ENCODE results near the gene PTPN21. TPM values are rescaled to one million over a fixed set of nuclear protein-coding genes. Genes with fewer than 3 reads are reported as not detected.
A peak's percentile ranks its signal among the peaks of the same experiment; 100 is the strongest.

PTPN21 gene
- total and polyA plus RNA-seq, 4 experiments from 2014 or later = not detected

GRCh38 chr14:88424573-88424972, 130.2 kb downstream of the PTPN21 start:
- Histone ChIP-seq H3K9me3 (ENCODE audit: control insufficient read depth in 1 of 2, low read length in 2 of 2) (no peaks in the 10 kb centered on the region), H3K27ac (ENCODE audit: low read depth, low read length) (no peak overlapping the region), H3K27me3 (ENCODE audit: insufficient read depth, low read length) (no peaks in the 10 kb centered on the region), H3K4me1 (ENCODE audit: insufficient read depth, low read length) (no peaks in the 10 kb centered on the region), H3K36me3 (ENCODE audit: insufficient read depth, low read length) (no peaks in the 10 kb centered on the region), H3K4me3 (ENCODE audit: low read length in 2 of 2) (no peak overlapping the region)
- no peak for DNase-seq
- Mint-ChIP-seq H3K27ac (no peak overlapping the region), H3K9me3 (peaks cover 0 to 2% (median 0%) of the 10 kb centered on the region in 8 donors), H3K27me3 (no peaks in the 10 kb centered on the region), H3K4me3 (no peak overlapping the region), H3K4me1 (no peaks in the 10 kb centered on the region), H3K36me3 (peaks cover 2 to 17% of the 10 kb centered on the region in 2 donors)
- POLR2A ChIA-PET (ENCODE audit: partially characterized antibody) = interaction anchor here (0.7 kb wide), 1 partner anchor 138 kb away, joined by 3 read pairs; no protein-coding TSS in a partner anchor
- CTCF ChIA-PET (ENCODE audit: partially characterized antibody) = no interaction called here
- intact Hi-C loops (cut with micrococcal nuclease) = no loop called here

- no peaks in the 10 kb centered on the region for H3K4me1 Mint-ChIP-seq
- H3K4me3 ChIP-seq (ENCODE audit: low read length in 2 of 2) = no peak overlapping the region
- DNase-seq = no peak
- no peaks in the 10 kb centered on the region for H3K9me3 ChIP-seq (ENCODE audit: control insufficient read depth in 1 of 2, low read length in 2 of 2)
- ChIA-PET CTCF (ENCODE audit: partially characterized antibody) (no interaction called here), POLR2A (ENCODE audit: partially characterized antibody) (no interaction called here)
- H3K36me3 ChIP-seq (ENCODE audit: insufficient read depth, low read length) = no peaks in the 10 kb centered on the region
- peaks cover 2 to 20% of the 10 kb centered on the region in 2 donors for H3K36me3 Mint-ChIP-seq
- H3K4me1 ChIP-seq (ENCODE audit: insufficient read depth, low read length) = no peaks in the 10 kb centered on the region
- peak overlapping the region in 1 of 7 donors; percentile 12 for H3K27ac Mint-ChIP-seq
- no peak overlapping the region for H3K27ac ChIP-seq (ENCODE audit: low read depth, low read length)
- peaks cover 0 to 7% (median 2%) of the 10 kb centered on the region in 8 donors for H3K9me3 Mint-ChIP-seq
- intact Hi-C loops (cut with micrococcal nuclease) = no loop called here
- H3K27me3 Mint-ChIP-seq = no peaks in the 10 kb centered on the region
- H3K4me3 Mint-ChIP-seq = no peak overlapping the region
- no peaks in the 10 kb centered on the region for H3K27me3 ChIP-seq (ENCODE audit: insufficient read depth, low read length)
These were observed 131.7 kb downstream of the PTPN21 start for GRCh38 chr14:88422919-88423650.

GRCh38 chr14:88422047-88422446, 132.8 kb downstream of the PTPN21 start:
- H3K27ac ChIP-seq (ENCODE audit: low read depth, low read length) = no peak overlapping the region
- no peak for DNase-seq
- H3K4me3 ChIP-seq (ENCODE audit: low read length in 2 of 2) = no peak overlapping the region
- H3K4me3 Mint-ChIP-seq = no peak overlapping the region
- ChIA-PET CTCF (ENCODE audit: partially characterized antibody) (no interaction called here), POLR2A (ENCODE audit: partially characterized antibody) (no interaction called here)
- H3K4me1 ChIP-seq (ENCODE audit: insufficient read depth, low read length) = no peaks in the 10 kb centered on the region
- peaks cover 11 to 30% of the 10 kb centered on the region in 2 donors for H3K36me3 Mint-ChIP-seq
- no peaks in the 10 kb centered on the region for H3K27me3 Mint-ChIP-seq
- H3K27me3 ChIP-seq (ENCODE audit: insufficient read depth, low read length) = no peaks in the 10 kb centered on the region
- intact Hi-C loops (cut with micrococcal nuclease) = no loop called here
- H3K4me1 Mint-ChIP-seq = no peaks in the 10 kb centered on the region
- peaks cover 0 to 17% (median 11%) of the 10 kb centered on the region in 8 donors for H3K9me3 Mint-ChIP-seq
- no peak overlapping the region for H3K27ac Mint-ChIP-seq
- H3K9me3 ChIP-seq (ENCODE audit: control insufficient read depth in 1 of 2, low read length in 2 of 2) = no peaks in the 10 kb centered on the region
- H3K36me3 ChIP-seq (ENCODE audit: insufficient read depth, low read length) = no peaks in the 10 kb centered on the region

- H3K9me3 ChIP-seq (ENCODE audit: control insufficient read depth in 1 of 2, low read length in 2 of 2) = no peaks in the 10 kb centered on the region
- Mint-ChIP-seq H3K27ac (no peak overlapping the region), H3K4me1 (no peaks in the 10 kb centered on the region), H3K4me3 (no peak overlapping the region), H3K36me3 (peaks cover 11 to 34% of the 10 kb centered on the region in 2 donors), H3K27me3 (no peaks in the 10 kb centered on the region), H3K9me3 (peaks cover 0 to 19% (median 11%) of the 10 kb centered on the region in 8 donors)
- no peak overlapping the region for H3K27ac ChIP-seq (ENCODE audit: low read depth, low read length)
- DNase-seq = no peak
- intact Hi-C loops (cut with micrococcal nuclease) = no loop called here
- H3K36me3 ChIP-seq (ENCODE audit: insufficient read depth, low read length) = no peaks in the 10 kb centered on the region
- ChIA-PET CTCF (ENCODE audit: partially characterized antibody) (no interaction called here), POLR2A (ENCODE audit: partially characterized antibody) (no interaction called here)
- H3K4me1 ChIP-seq (ENCODE audit: insufficient read depth, low read length) = no peaks in the 10 kb centered on the region
- no peaks in the 10 kb centered on the region for H3K27me3 ChIP-seq (ENCODE audit: insufficient read depth, low read length)
- no peak overlapping the region for H3K4me3 ChIP-seq (ENCODE audit: low read length in 2 of 2)
These were observed 133.5 kb downstream of the PTPN21 start for GRCh38 chr14:88421286-88421685.

GRCh38 chr14:88420187-88420586, 134.6 kb downstream of the PTPN21 start:
- Mint-ChIP-seq H3K36me3 (peaks cover 19 to 41% of the 10 kb centered on the region in 2 donors), H3K9me3 (peaks cover 3 to 28% (median 20%) of the 10 kb centered on the region in 8 donors), H3K27me3 (no peaks in the 10 kb centered on the region), H3K4me3 (no peak overlapping the region), H3K4me1 (no peaks in the 10 kb centered on the region), H3K27ac (no peak overlapping the region)
- Histone ChIP-seq H3K27me3 (ENCODE audit: insufficient read depth, low read length) (no peaks in the 10 kb centered on the region), H3K4me1 (ENCODE audit: insufficient read depth, low read length) (no peaks in the 10 kb centered on the region), H3K9me3 (ENCODE audit: control insufficient read depth in 1 of 2, low read length in 2 of 2) (peaks cover 0 to 3% of the 10 kb centered on the region in 2 donors), H3K27ac (ENCODE audit: low read depth, low read length) (no peak overlapping the region), H3K4me3 (ENCODE audit: low read length in 2 of 2) (no peak overlapping the region), H3K36me3 (ENCODE audit: insufficient read depth, low read length) (no peaks in the 10 kb centered on the region)
- intact Hi-C loops (cut with micrococcal nuclease) = no loop called here
- POLR2A ChIA-PET (ENCODE audit: partially characterized antibody) = no interaction called here
- no peak for DNase-seq
- CTCF ChIA-PET (ENCODE audit: partially characterized antibody) = no interaction called here

GRCh38 chr14:88417594-88417993, 137.2 kb downstream of the PTPN21 start:
- H3K36me3 ChIP-seq (ENCODE audit: insufficient read depth, low read length) = no peaks in the 10 kb centered on the region
- H3K27me3 Mint-ChIP-seq = no peaks in the 10 kb centered on the region
- no peaks in the 10 kb centered on the region for H3K4me1 Mint-ChIP-seq
- no peaks in the 10 kb centered on the region for H3K27me3 ChIP-seq (ENCODE audit: insufficient read depth, low read length)
- POLR2A ChIA-PET (ENCODE audit: partially characterized antibody) = no interaction called here
- H3K27ac Mint-ChIP-seq = no peak overlapping the region
- H3K36me3 Mint-ChIP-seq = peaks cover 40 to 67% of the 10 kb centered on the region in 2 donors
- DNase-seq = no peak
- H3K4me1 ChIP-seq (ENCODE audit: insufficient read depth, low read length) = no peaks in the 10 kb centered on the region
- peaks cover 9 to 53% (median 40%) of the 10 kb centered on the region in 8 donors for H3K9me3 Mint-ChIP-seq
- no peak overlapping the region for H3K4me3 Mint-ChIP-seq
- H3K9me3 ChIP-seq (ENCODE audit: control insufficient read depth in 1 of 2, low read length in 2 of 2) = peaks cover 0 to 3% of the 10 kb centered on the region in 2 donors
- CTCF ChIA-PET (ENCODE audit: partially characterized antibody) = no interaction called here
- intact Hi-C loops (cut with micrococcal nuclease) = no loop called here
- H3K4me3 ChIP-seq (ENCODE audit: low read length in 2 of 2) = no peak overlapping the region
- no peak overlapping the region for H3K27ac ChIP-seq (ENCODE audit: low read depth, low read length)
